Esophagus squamous epithelium (tissue), 4 donors: ENCODE results near the gene CA14.

Experiments
- CTCF ChIP-seq, 6 experiments: fragments of 450-650 bp in 4 of 6; fragments of 200-600 bp in 2 of 6; sonication (generic) in 2 of 6; IDR thresholded peaks; one replicate each; pipeline ENCODE4 v1.5.1; 2016 to 2019; ENCODE audit warnings: antibody characterized with exemption in 6 of 6, mild to moderate bottlenecking in 4 of 6, moderate library complexity in 4 of 6
- POLR2A ChIP-seq, 4 donors: fragments of 450-650 bp; IDR thresholded peaks; one replicate each; pipeline ENCODE4 v1.6.1; 2017; ENCODE audit warnings: antibody characterized with exemption in 4 of 4, mild to moderate bottlenecking in 4 of 4, moderate library complexity in 3 of 4

- TF ChIP-seq CTCF (IDR thresholded peaks at IDR 0.05) (no peak), POLR2A (IDR thresholded peaks at IDR 0.05) (no peak)
Observed at GRCh38 chr1:150299716-150300115, 42.1 kb downstream of the CA14 start.
